Karpas-422 (cell line): ENCODE data around the gene KIF1B. TPM values are rescaled to one million over a fixed set of nuclear protein-coding genes. Genes with fewer than 3 reads are reported as not detected.
"Not testable (repeated sequence)": the region's sequence is repeated elsewhere in the genome, so short reads cannot be mapped to it uniquely, and the experiment has no call there.

ENCODE experiments used
- DNase-seq: peaks from one replicate; pipeline ENCODE4 v3.0.0-alpha.2; 2015
- H2AFZ ChIP-seq: fragments of 200-600 bp; sonication (generic); 2 replicates; pipeline ENCODE4 v1.6.1; 2014; ENCODE audit warnings: antibody characterized with exemption, low read length, mixed read lengths
- H3K27ac ChIP-seq: fragments of 200-600 bp; sonication (generic); 2 replicates; pipeline ENCODE4 v1.5.1; 2014; ENCODE audit warnings: mild to moderate bottlenecking, low read length, moderate library complexity
- H3K27me3 ChIP-seq: fragments of 200-600 bp; sonication (generic); 2 replicates; pipeline ENCODE4 v1.6.1; 2014; ENCODE audit warnings: low read length, mixed read lengths
- H3K36me3 ChIP-seq: fragments of 200-600 bp; sonication (generic); 2 replicates; pipeline ENCODE4 v1.6.1; 2014; ENCODE audit warnings: low read length, mixed read lengths; ENCODE audit not compliant: insufficient read depth
- H3K4me1 ChIP-seq: fragments of 200-600 bp; sonication (generic); 2 replicates; pipeline ENCODE4 v1.6.1; 2014; ENCODE audit warnings: mild to moderate bottlenecking, low read length, mixed read lengths
- H3K4me2 ChIP-seq: fragments of 200-600 bp; sonication (generic); 2 replicates; pipeline ENCODE4 v1.6.1; 2014; ENCODE audit warnings: low read length, low read depth, mild to moderate bottlenecking; ENCODE audit not compliant: poor library complexity, severe bottlenecking
- H3K4me3 ChIP-seq: fragments of 200-600 bp; sonication (generic); 2 replicates; pipeline ENCODE4 v1.5.1; 2014; ENCODE audit warnings: mild to moderate bottlenecking, antibody characterized with exemption, low read length, mixed read lengths
- H3K79me2 ChIP-seq: fragments of 200-600 bp; sonication (generic); 2 replicates; pipeline ENCODE4 v1.6.1; 2014; ENCODE audit warnings: mild to moderate bottlenecking, low read length, mixed read lengths
- H3K9ac ChIP-seq: fragments of 200-600 bp; sonication (generic); 2 replicates; pipeline ENCODE4 v1.6.0; 2014; ENCODE audit warnings: low read length
- H3K9me2 ChIP-seq: fragments of 200-600 bp; sonication (generic), shearing (Covaris generic); replicated peaks from 2 replicates; pipeline ENCODE4 v1.6.0; 2014; ENCODE audit warnings: mild to moderate bottlenecking, low read length, moderate library complexity; ENCODE audit not compliant: insufficient read depth
- H3K9me3 ChIP-seq: fragments of 300-700, 200-600 bp; sonication (generic); 2 replicates; pipeline ENCODE4 v1.6.1; 2014; ENCODE audit warnings: low read length, mixed read lengths
- H4K20me1 ChIP-seq: fragments of 200-600 bp; sonication (generic); 2 replicates; pipeline ENCODE4 v1.6.1; 2014; ENCODE audit warnings: mild to moderate bottlenecking, antibody characterized with exemption, low read length, low read depth; ENCODE audit not compliant: insufficient read depth
- total RNA-seq: library from RNA; depleted of rRNA; stranded (reverse); fragments of >200 nt; shearing (Covaris generic); gene quantifications from 2 replicates; pipeline ENCODE4 v1.2.3, GENCODE V29; 2014; ENCODE audit warnings: low replicate concordance

The KIF1B gene
- total RNA-seq, 1 experiment from 2014 or later, result 3.7 TPM

- Histone ChIP-seq H3K27ac (no peak overlapping the region), H3K9ac (no peak overlapping the region), H3K4me1 (peaks cover 5% of the 10 kb centered on the region; the same call in 1 of the 2 replicates), H4K20me1 (no peaks in the 10 kb centered on the region), H3K4me3 (no peak overlapping the region), H3K27me3 (no peaks in the 10 kb centered on the region), H3K79me2 (no peaks in the 10 kb centered on the region), H3K36me3 (no peaks in the 10 kb centered on the region), H2AFZ (no peak overlapping the region), H3K9me2 (no peaks in the 10 kb centered on the region), H3K9me3 (no peaks in the 10 kb centered on the region), H3K4me2 (no peak overlapping the region)
- DNase-seq, result no peak
These were observed 164.1 kb downstream of the KIF1B start for GRCh38 chr1:10374442-10374860.

- H3K4me1 ChIP-seq, H3K9me3 ChIP-seq, H3K79me2 ChIP-seq, H4K20me1 ChIP-seq, H2AFZ ChIP-seq, H3K27me3 ChIP-seq, H3K36me3 ChIP-seq, H3K4me2 ChIP-seq, H3K4me3 ChIP-seq, H3K9me2 ChIP-seq, H3K27ac ChIP-seq: not testable (repeated sequence)
- peak; percentile 88 for DNase-seq
- 0 out of 2 replicates have a peak overlapping the region, but pooled peaks have one; percentile 21 for H3K9ac ChIP-seq
These were observed 167.1 kb downstream of the KIF1B start for GRCh38 chr1:10377365-10378029.

GRCh38 chr1:10378081-10378841, 167.9 kb downstream of the KIF1B start:
- Histone ChIP-seq H3K79me2 (no peaks in the 10 kb centered on the region), H3K9me2 (no peaks in the 10 kb centered on the region), H3K9me3 (no peaks in the 10 kb centered on the region), H3K4me3 (no peak overlapping the region), H3K27ac (no peak overlapping the region), H3K4me1 (peaks cover 5% of the 10 kb centered on the region; the same call in 1 of the 2 replicates), H3K27me3 (no peaks in the 10 kb centered on the region), H3K9ac (0 out of 2 replicates have a peak overlapping the region, but pooled peaks have one; percentile 30), H2AFZ (peak overlapping the region; percentile 51; the same call in 1 of the 2 replicates), H3K36me3 (no peaks in the 10 kb centered on the region), H3K4me2 (no peak overlapping the region), H4K20me1 (no peaks in the 10 kb centered on the region)
- peak; percentile 53 for DNase-seq

GRCh38 chr1:10379101-10379620, 168.8 kb downstream of the KIF1B start:
- no peak overlapping the region for H2AFZ ChIP-seq
- DNase-seq, result peak; percentile 31
- H4K20me1 ChIP-seq, result no peaks in the 10 kb centered on the region

GRCh38 chr1:10379676-10380075, 169.3 kb downstream of the KIF1B start:
- Histone ChIP-seq H2AFZ (no peak overlapping the region), H3K27ac (no peak overlapping the region), H3K27me3 (no peaks in the 10 kb centered on the region), H3K4me1 (peaks cover 5% of the 10 kb centered on the region; the same call in 1 of the 2 replicates), H4K20me1 (no peaks in the 10 kb centered on the region), H3K9me2 (no peaks in the 10 kb centered on the region), H3K9me3 (no peaks in the 10 kb centered on the region), H3K4me2 (no peak overlapping the region), H3K79me2 (no peaks in the 10 kb centered on the region), H3K36me3 (no peaks in the 10 kb centered on the region), H3K9ac (no peak overlapping the region), H3K4me3 (no peak overlapping the region)
- DNase-seq, result no peak

More at GRCh38 chr1:10379101-10379620, 168.8 kb downstream of the KIF1B start:
- no peaks in the 10 kb centered on the region for H3K9me3 ChIP-seq
- H3K79me2 ChIP-seq, result no peaks in the 10 kb centered on the region
- H3K27me3 ChIP-seq, result no peaks in the 10 kb centered on the region
- no peak overlapping the region for H3K4me2 ChIP-seq
- no peaks in the 10 kb centered on the region for H3K9me2 ChIP-seq
- H3K4me1 ChIP-seq, result peaks cover 5% of the 10 kb centered on the region; the same call in 1 of the 2 replicates
- H3K4me3 ChIP-seq, result no peak overlapping the region
- H3K9ac ChIP-seq, result no peak overlapping the region
- no peaks in the 10 kb centered on the region for H3K36me3 ChIP-seq
- H3K27ac ChIP-seq, result no peak overlapping the region

- H3K4me2 ChIP-seq, result no peak overlapping the region
- H3K9ac ChIP-seq, result no peak overlapping the region
- H3K79me2 ChIP-seq, result no peaks in the 10 kb centered on the region
- DNase-seq, result no peak
- H3K36me3 ChIP-seq, result no peaks in the 10 kb centered on the region
- no peak overlapping the region for H2AFZ ChIP-seq
- H3K4me1 ChIP-seq, result peaks cover 5% of the 10 kb centered on the region; the same call in 1 of the 2 replicates
- no peaks in the 10 kb centered on the region for H3K9me2 ChIP-seq
- H4K20me1 ChIP-seq, result no peaks in the 10 kb centered on the region
- H3K4me3 ChIP-seq, result no peak overlapping the region
- H3K9me3 ChIP-seq, result no peaks in the 10 kb centered on the region
- H3K27me3 ChIP-seq, result no peaks in the 10 kb centered on the region
- no peak overlapping the region for H3K27ac ChIP-seq
These were observed 170.4 kb downstream of the KIF1B start for GRCh38 chr1:10380594-10381275.

- no peaks in the 10 kb centered on the region for H3K27me3 ChIP-seq
- H3K4me2 ChIP-seq, result no peak overlapping the region
- H3K9ac ChIP-seq, result no peak overlapping the region
- DNase-seq, result peak; percentile 20
- H3K4me3 ChIP-seq, result no peak overlapping the region
- H3K9me2 ChIP-seq, result no peaks in the 10 kb centered on the region
- H4K20me1 ChIP-seq, result no peaks in the 10 kb centered on the region
- H3K4me1 ChIP-seq, result peaks cover 15% of the 10 kb centered on the region
- no peaks in the 10 kb centered on the region for H3K36me3 ChIP-seq
- no peaks in the 10 kb centered on the region for H3K79me2 ChIP-seq
- H3K27ac ChIP-seq, result no peak overlapping the region
- H2AFZ ChIP-seq, result no peak overlapping the region
- H3K9me3 ChIP-seq, result no peaks in the 10 kb centered on the region
These were observed 173.3 kb downstream of the KIF1B start for GRCh38 chr1:10383630-10384029.

- no peak overlapping the region for H3K4me2 ChIP-seq
- H3K9me3 ChIP-seq, result no peaks in the 10 kb centered on the region
- no peaks in the 10 kb centered on the region for H3K9me2 ChIP-seq
- H3K9ac ChIP-seq, result no peak overlapping the region
- H3K4me1 ChIP-seq, result peaks cover 20% of the 10 kb centered on the region
- H3K36me3 ChIP-seq, result no peaks in the 10 kb centered on the region
- H3K79me2 ChIP-seq, result no peaks in the 10 kb centered on the region
- no peak for DNase-seq
- no peaks in the 10 kb centered on the region for H3K27me3 ChIP-seq
- H3K27ac ChIP-seq, result no peak overlapping the region
- no peaks in the 10 kb centered on the region for H4K20me1 ChIP-seq
- H2AFZ ChIP-seq, result no peak overlapping the region
- no peak overlapping the region for H3K4me3 ChIP-seq
These were observed 173.8 kb downstream of the KIF1B start for GRCh38 chr1:10384219-10384618.
